GM18867 (cell line): ENCODE data around the gene SMIM21.

Experiments
- ATAC-seq: cut with Tn5 transposase; IDR thresholded peaks from one replicate; pipeline ENCODE4 v1.9.1; 2021; ENCODE audit warnings: mild to moderate bottlenecking, moderate library complexity; ENCODE audit not compliant: unreplicated experiment

SMIM21 gene

GRCh38 chr18:75428490-75428889 is 987 bp upstream of the SMIM21 start:
- no peak for ATAC-seq

GRCh38 chr18:75422341-75422910 is 5.1 kb downstream of the SMIM21 start:
- no peak for ATAC-seq

GRCh38 chr18:75421656-75422055 is 5.8 kb downstream of the SMIM21 start:
- no peak for ATAC-seq

- no peak for ATAC-seq
Measured at GRCh38 chr18:75418293-75419005, 9.1 kb downstream of the SMIM21 start.

- ATAC-seq: no peak
Measured at GRCh38 chr18:75410611-75411010, 16.9 kb downstream of the SMIM21 start.

- ATAC-seq: no peak
Measured at GRCh38 chr18:75409806-75410205, 17.7 kb downstream of the SMIM21 start.

GRCh38 chr18:75408554-75409506 is 18.7 kb downstream of the SMIM21 start:
- ATAC-seq: no peak

GRCh38 chr18:75407468-75408437 is 19.8 kb downstream of the SMIM21 start:
- no peak for ATAC-seq

GRCh38 chr18:75406491-75407445 is 20.7 kb downstream of the SMIM21 start:
- no peak for ATAC-seq

GRCh38 chr18:75405351-75405750 is 22.2 kb downstream of the SMIM21 start:
- ATAC-seq: no peak

GRCh38 chr18:75400366-75400765 is 27.1 kb downstream of the SMIM21 start:
- no peak for ATAC-seq

- ATAC-seq: no peak
Measured at GRCh38 chr18:75395137-75395536, 32.4 kb downstream of the SMIM21 start.

GRCh38 chr18:75393721-75394120 is 33.8 kb downstream of the SMIM21 start:
- no peak for ATAC-seq

- no peak for ATAC-seq
Measured at GRCh38 chr18:75392226-75392578, 35.3 kb downstream of the SMIM21 start.

GRCh38 chr18:75391279-75392225 is 36.0 kb downstream of the SMIM21 start:
- no peak for ATAC-seq

- ATAC-seq: no peak
Measured at GRCh38 chr18:75390854-75391253, 36.6 kb downstream of the SMIM21 start.

GRCh38 chr18:75384144-75384543 is 43.4 kb downstream of the SMIM21 start:
- no peak for ATAC-seq
